Superior temporal gyrus (tissue), 1 donor: Measurements from ENCODE around the gene IFT20.
"Not testable (repeated sequence)": the region's sequence is repeated elsewhere in the genome, so short reads cannot be mapped to it uniquely, and the experiment has no call there.

ENCODE experiments used
- DNase-seq: peaks from one replicate; pipeline ENCODE4 v3.0.0-alpha.2; 2016; ENCODE audit errors: extremely low spot score

IFT20 gene

GRCh38 chr17:28364665-28365363, 29.5 kb upstream of the IFT20 start, which contains the start of gene SEBOX:
TSS of gene SEBOX (minus strand) at chr17:28365199. CDS start at chr17:28365151, 48 bp downstream.
- DNase-seq, result no peak

GRCh38 chr17:28363776-28364650, 28.7 kb upstream of the IFT20 start:
- DNase-seq, result no peak

GRCh38 chr17:28363186-28363585, 27.9 kb upstream of the IFT20 start:
- DNase-seq, result no peak

GRCh38 chr17:28357901-28358197, 22.6 kb upstream of the IFT20 start:
- no peak for DNase-seq

GRCh38 chr17:28357061-28357900, 22.0 kb upstream of the IFT20 start, which contains the start of gene POLDIP2:
TSS of gene POLDIP2 (minus strand) at chr17:28357527. CDS start at chr17:28357448, 79 bp downstream.
- DNase-seq, result peak; percentile 96

GRCh38 chr17:28350271-28350670, 15.0 kb upstream of the IFT20 start:
- no peak for DNase-seq

GRCh38 chr17:28348979-28349378, 13.7 kb upstream of the IFT20 start:
- no peak for DNase-seq

GRCh38 chr17:28347261-28347891, 12.1 kb upstream of the IFT20 start:
- no peak for DNase-seq

GRCh38 chr17:28346746-28347246, 11.5 kb upstream of the IFT20 start:
- DNase-seq, result no peak

GRCh38 chr17:28346199-28346580, 10.9 kb upstream of the IFT20 start:
- no peak for DNase-seq

- DNase-seq, result no peak
These were observed 10.3 kb upstream of the IFT20 start for GRCh38 chr17:28345419-28346198.

GRCh38 chr17:28344435-28344901, 9.2 kb upstream of the IFT20 start:
- DNase-seq, result no peak

GRCh38 chr17:28344011-28344410, 8.7 kb upstream of the IFT20 start:
- no peak for DNase-seq

GRCh38 chr17:28343491-28343932, 8.2 kb upstream of the IFT20 start:
- DNase-seq, result no peak

GRCh38 chr17:28342313-28342712, 7.0 kb upstream of the IFT20 start:
- no peak for DNase-seq

GRCh38 chr17:28341516-28341915, 6.2 kb upstream of the IFT20 start:
- no peak for DNase-seq

GRCh38 chr17:28340374-28340773, 5.1 kb upstream of the IFT20 start:
- DNase-seq, result no peak

GRCh38 chr17:28339431-28339830, 4.2 kb upstream of the IFT20 start:
- DNase-seq, result no peak

GRCh38 chr17:28338769-28339212, 3.5 kb upstream of the IFT20 start:
- DNase-seq, result not testable (repeated sequence)

GRCh38 chr17:28338056-28338768, 2.9 kb upstream of the IFT20 start:
- DNase-seq, result peak; percentile 43
